GM19372 (cell line): ENCODE results near the gene TMEM59.

Source experiments
- ATAC-seq: cut with Tn5 transposase; IDR thresholded peaks from one replicate; pipeline ENCODE4 v1.9.1; 2021; ENCODE audit warnings: mild to moderate bottlenecking, low read depth, moderate library complexity; ENCODE audit not compliant: unreplicated experiment

Gene TMEM59

GRCh38 chr1:53986458-53986857, 66.5 kb downstream of the TMEM59 start:
- no peak for ATAC-seq

GRCh38 chr1:53984726-53985125, 68.3 kb downstream of the TMEM59 start:
- no peak for ATAC-seq

GRCh38 chr1:53982763-53983104, 70.3 kb downstream of the TMEM59 start:
- no peak for ATAC-seq

- no peak for ATAC-seq
Measured at GRCh38 chr1:53982034-53982762, 70.8 kb downstream of the TMEM59 start.

GRCh38 chr1:53981220-53981619, 71.8 kb downstream of the TMEM59 start:
- ATAC-seq: no peak

GRCh38 chr1:53979712-53980450, 73.1 kb downstream of the TMEM59 start:
- no peak for ATAC-seq
